ENCODE measurements around the gene ACP3. TPM values are rescaled to one million over a fixed set of nuclear protein-coding genes. Genes with fewer than 3 reads are reported as not detected.

The ACP3 gene
- total RNA-seq (2022) = 3.8 and 5.8 TPM in 2 replicates
- Bru-seq, nascent RNA = percentile 36 among the genes with signal in this experiment
- percentile 34 among the genes with signal in this experiment for BruChase-seq, experiment 1, labeled RNA remaining after a 6-hour chase
- percentile 26 among the genes with signal in this experiment for BruChase-seq, experiment 2, labeled RNA remaining after a 2-hour chase
- long read RNA-seq, partial matches to known transcripts = 0 of 3 reads
- long read RNA-seq, other reads (novel, unspliced or antisense) = 1 of 3 reads

- intact Hi-C loops (cut with micrococcal nuclease; ENCODE audit: unreplicated experiment) = loop anchor here (1.0 kb wide), 2 partner anchors 14 to 27 kb away; no protein-coding TSS in a partner anchor
- CTCF ChIA-PET = interaction anchor here (0.6 to 2.4 kb wide), 16 partner anchors 9 to 1582 kb away, joined by 3 to 22 read pairs (median 4); partner anchors contain the start of genes CPNE4 and DNAJC13
- peak within 1 kb of the TSS; percentile 62 for H3K4me3 Mint-ChIP-seq (ENCODE audit: low read depth, unreplicated experiment)
- H3K27ac Mint-ChIP-seq (ENCODE audit: unreplicated experiment) = peak within 1 kb of the TSS; percentile 77
- peaks cover 33% of the 10 kb centered on the region for H3K4me1 Mint-ChIP-seq (ENCODE audit: low read depth, unreplicated experiment)
- H3K36me3 Mint-ChIP-seq (ENCODE audit: insufficient read depth, unreplicated experiment) = peaks cover 8% of the 10 kb centered on the region
- TF ChIP-seq CTCF (IDR thresholded peaks at IDR 0.05; ENCODE audit: unreplicated experiment) = no peak
- BruUV-seq (replicated peaks) = TSS peak; percentile 52
- peak; percentile 74 for DNase-seq
- H3K27me3 Mint-ChIP-seq (ENCODE audit: unreplicated experiment) = no peaks in the 10 kb centered on the region
- no peaks in the 10 kb centered on the region for H3K9me3 Mint-ChIP-seq (ENCODE audit: low read depth, unreplicated experiment)
These were observed at the start of gene ACP3 for GRCh38 chr3:132317229-132317948. Gene ACP3 (plus strand): TSS chr3:132317407. CDS start chr3:132317457, 50 bp downstream.

- Mint-ChIP-seq H3K4me1 (ENCODE audit: low read depth, unreplicated experiment) (no peaks in the 10 kb centered on the region), H3K27ac (ENCODE audit: unreplicated experiment) (no peak overlapping the region), H3K27me3 (ENCODE audit: unreplicated experiment) (no peaks in the 10 kb centered on the region), H3K9me3 (ENCODE audit: low read depth, unreplicated experiment) (peaks cover 3% of the 10 kb centered on the region), H3K4me3 (ENCODE audit: low read depth, unreplicated experiment) (no peak overlapping the region), H3K36me3 (ENCODE audit: insufficient read depth, unreplicated experiment) (no peaks in the 10 kb centered on the region)
- CTCF ChIA-PET = interaction anchor here (0.6 to 2.5 kb wide), 7 partner anchors 12 to 1419 kb away, joined by 3 to 9 read pairs (median 3); partner anchors contain the start of genes ACP3 and DNAJC13
- intact Hi-C loops (cut with micrococcal nuclease; ENCODE audit: unreplicated experiment) = no loop called here
- no TSS peak for BruUV-seq (replicated peaks)
- DNase-seq = peak; percentile 57
- peak; percentile 56 for TF ChIP-seq CTCF (IDR thresholded peaks at IDR 0.05; ENCODE audit: unreplicated experiment)
These were observed 48.3 kb upstream of the ACP3 start for GRCh38 chr3:132268956-132269355.

- no peak overlapping the region for H3K27ac Mint-ChIP-seq (ENCODE audit: unreplicated experiment)
- TF ChIP-seq CTCF (IDR thresholded peaks at IDR 0.05; ENCODE audit: unreplicated experiment) = no peak
- CTCF ChIA-PET = interaction anchor here (0.9 kb wide), 1 partner anchor 8 kb away, joined by 3 read pairs; no protein-coding TSS in a partner anchor
- no peaks in the 10 kb centered on the region for H3K4me1 Mint-ChIP-seq (ENCODE audit: low read depth, unreplicated experiment)
- no peaks in the 10 kb centered on the region for H3K36me3 Mint-ChIP-seq (ENCODE audit: insufficient read depth, unreplicated experiment)
- no TSS peak for BruUV-seq (replicated peaks)
- intact Hi-C loops (cut with micrococcal nuclease; ENCODE audit: unreplicated experiment) = no loop called here
- H3K9me3 Mint-ChIP-seq (ENCODE audit: low read depth, unreplicated experiment) = peaks cover under 1% of the 10 kb centered on the region
- no peak overlapping the region for H3K4me3 Mint-ChIP-seq (ENCODE audit: low read depth, unreplicated experiment)
- no peak for DNase-seq
- no peaks in the 10 kb centered on the region for H3K27me3 Mint-ChIP-seq (ENCODE audit: unreplicated experiment)
These were observed 44.2 kb upstream of the ACP3 start for GRCh38 chr3:132273036-132273435.

- intact Hi-C loops (cut with micrococcal nuclease; ENCODE audit: unreplicated experiment) = no loop called here
- no peak for TF ChIP-seq CTCF (IDR thresholded peaks at IDR 0.05; ENCODE audit: unreplicated experiment)
- Mint-ChIP-seq H3K9me3 (ENCODE audit: low read depth, unreplicated experiment) (peaks cover 3% of the 10 kb centered on the region), H3K27me3 (ENCODE audit: unreplicated experiment) (no peaks in the 10 kb centered on the region), H3K27ac (ENCODE audit: unreplicated experiment) (no peak overlapping the region), H3K4me1 (ENCODE audit: low read depth, unreplicated experiment) (no peaks in the 10 kb centered on the region), H3K36me3 (ENCODE audit: insufficient read depth, unreplicated experiment) (no peaks in the 10 kb centered on the region), H3K4me3 (ENCODE audit: low read depth, unreplicated experiment) (no peak overlapping the region)
- BruUV-seq (replicated peaks) = no TSS peak
- CTCF ChIA-PET = no interaction called here
- DNase-seq = no peak
These were observed 40.8 kb upstream of the ACP3 start for GRCh38 chr3:132276228-132276906.

All from Calu3 (cell line).